GM12878 (cell line): ENCODE data around the gene NDST3. TPM values are rescaled to one million over a fixed set of nuclear protein-coding genes. Genes with fewer than 3 reads are reported as not detected.

Source experiments
- ATAC-seq: fragments of 200-7000 bp; cut with Tn5 transposase; 3 replicates; pipeline ENCODE4 v1.9.1; 2020; ENCODE audit warnings: mild to moderate bottlenecking, moderate library complexity
- BruUV-seq: library from RNA; stranded (reverse); fragments of 400-500 nt; replicated peaks from 2 replicates; lab custom pipeline; 2021; lab: Mats Ljungman, UMichigan
- CTCF ChIA-PET: fragments of 300-600 bp; sonication (Branson Sonifier 250); formaldehyde crosslinking; extraction: SDS; loops from one replicate; lab custom pipeline; 2021; ENCODE audit warnings: inconsistent platforms; lab: Yijun Ruan, JAX
- POLR2A ChIA-PET: fragments of 350-600 bp; formaldehyde crosslinking; extraction: SDS; loops from one replicate; lab custom pipeline; 2021; ENCODE audit warnings: inconsistent platforms; lab: Charles Lee
- RAD21 ChIA-PET: fragments of 300-600 bp; sonication (Branson Sonifier 250); formaldehyde crosslinking; loops from one replicate; lab custom pipeline; 2023; ENCODE audit warnings: antibody characterized with exemption; ENCODE audit not compliant: unreplicated experiment; lab: Charles Lee
- SMC1A ChIA-PET: fragments of 300-600 bp; sonication (Branson Sonifier 250); formaldehyde crosslinking; loops from one replicate; lab custom pipeline; 2023; ENCODE audit not compliant: unreplicated experiment, uncharacterized antibody; lab: Charles Lee
- DNase-seq: peaks from one replicate; pipeline ENCODE4 v3.0.0-alpha.2; 2011; ENCODE audit warnings: low read depth, low spot score
- FAIRE-seq: peaks from 3 replicates; lab custom pipeline; 2011; peaks lifted over from hg19 to GRCh38; lab: Jason Lieb, UNC
- H2AFZ ChIP-seq: 2 replicates; pipeline ENCODE4 v1.6.0; 2011; ENCODE audit warnings: low read depth, low read length, control low read depth; ENCODE audit not compliant: control insufficient read depth
- H3K27ac ChIP-seq: 2 replicates; pipeline ENCODE4 v1.5.1; 2011; ENCODE audit warnings: control low read depth; ENCODE audit not compliant: control insufficient read depth, insufficient read depth
- H3K27me3 ChIP-seq, 2 experiments: replicated peaks in 1 of 2; 2 replicates each; pipeline versions ENCODE4 v1.6.0 to v1.6.1; 2011; ENCODE audit warnings: low read length in 1 of 2; ENCODE audit not compliant: control insufficient read depth in 2 of 2, insufficient read depth in 2 of 2
- H3K36me3 ChIP-seq, 2 experiments: 2 replicates each; pipeline ENCODE4 v1.5.1; 2011; ENCODE audit warnings: low read length in 1 of 2; ENCODE audit not compliant: control insufficient read depth in 2 of 2, insufficient read depth in 2 of 2
- H3K4me1 ChIP-seq: 2 replicates; pipeline ENCODE4 v1.6.1; 2011; ENCODE audit warnings: mild to moderate bottlenecking, low read length, moderate library complexity, mixed read lengths; ENCODE audit not compliant: control insufficient read depth, insufficient read depth
- H3K4me2 ChIP-seq: 2 replicates; pipeline ENCODE4 v1.6.0; 2011; ENCODE audit warnings: control low read depth; ENCODE audit not compliant: control insufficient read depth, insufficient read depth
- H3K4me3 ChIP-seq: fragments of 200-600 bp; sonication (generic); 2 replicates; pipeline ENCODE4 v1.5.1; 2016
- H3K79me2 ChIP-seq: 2 replicates; pipeline ENCODE4 v1.6.0; 2011; ENCODE audit warnings: low read length; ENCODE audit not compliant: control insufficient read depth, insufficient read depth
- H3K9ac ChIP-seq: 2 replicates; pipeline ENCODE4 v1.8.0; 2011; ENCODE audit warnings: low read length, control low read depth, mixed read lengths; ENCODE audit not compliant: control insufficient read depth, insufficient read depth
- H3K9me3 ChIP-seq: replicated peaks from 3 replicates; pipeline ENCODE4 v1.5.1; 2011; ENCODE audit warnings: mild to moderate bottlenecking, low read length; ENCODE audit not compliant: control insufficient read depth, insufficient read depth
- H4K20me1 ChIP-seq: 2 replicates; pipeline ENCODE4 v1.6.0; 2011; ENCODE audit not compliant: control insufficient read depth, insufficient read depth
- BCL11A ChIP-seq: IDR thresholded peaks from 2 replicates; pipeline ENCODE4 v1.6.1; 2011; ENCODE audit warnings: low read depth, low read length
- E2F4 ChIP-seq: IDR thresholded peaks from 2 replicates; pipeline ENCODE4 v1.6.1; 2012; ENCODE audit warnings: low read depth, low read length, improper control_type of control experiment
- ESRRA ChIP-seq: IDR thresholded peaks from 2 replicates; pipeline ENCODE4 v1.6.1; 2012; ENCODE audit warnings: mild to moderate bottlenecking, low read length, improper control_type of control experiment
- EZH2 ChIP-seq: IDR thresholded peaks from 2 replicates; pipeline ENCODE4 v1.6.1; 2012; ENCODE audit warnings: low read depth, mild to moderate bottlenecking, control low read depth, inconsistent platforms, low read length, borderline replicate concordance; ENCODE audit not compliant: control insufficient read depth
- FOXM1 ChIP-seq: IDR thresholded peaks from 2 replicates; pipeline ENCODE4 v1.6.1; 2012; ENCODE audit warnings: low read depth, mild to moderate bottlenecking, inconsistent platforms, low read length, moderate library complexity
- KDM1A ChIP-seq: fragments of 200-600 bp; sonication (generic); IDR thresholded peaks from 2 replicates; pipeline ENCODE4 v1.6.1; 2016; ENCODE audit warnings: borderline replicate concordance
- NFYB ChIP-seq: IDR thresholded peaks from 2 replicates; pipeline ENCODE4 v1.6.1; 2011; ENCODE audit warnings: low read depth, mild to moderate bottlenecking, low read length, improper control_type of control experiment, moderate library complexity; ENCODE audit not compliant: insufficient read depth
- NR2F1 ChIP-seq: fragments of 450-650 bp; conservative IDR thresholded peaks from 2 replicates; pipeline ENCODE4 v1.6.1; 2017; ENCODE audit warnings: mild to moderate bottlenecking
- SUPT20H ChIP-seq: IDR thresholded peaks from 2 replicates; pipeline ENCODE4 v1.6.1; 2011; ENCODE audit warnings: low read depth, mild to moderate bottlenecking, low read length, moderate library complexity, borderline replicate concordance; ENCODE audit not compliant: control insufficient read depth
- TARDBP ChIP-seq: IDR thresholded peaks from 2 replicates; pipeline ENCODE4 v1.6.1; 2016; ENCODE audit warnings: borderline replicate concordance
- TBL1XR1 ChIP-seq: IDR thresholded peaks from 2 replicates; pipeline ENCODE4 v1.6.1; 2012; ENCODE audit warnings: low read depth, low read length, improper control_type of control experiment
- ZBTB11 ChIP-seq: fragments of 450-650 bp; formaldehyde crosslinking; IDR thresholded peaks from 2 replicates; pipeline ENCODE4 v1.5.0; 2022; ENCODE audit warnings: mild to moderate bottlenecking, missing genetic modification characterization
- ZSCAN29 ChIP-seq: fragments of 450-650 bp; IDR thresholded peaks from 2 replicates; pipeline ENCODE4 v1.6.1; 2017; ENCODE audit warnings: mild to moderate bottlenecking, moderate library complexity
- WGBS: methylation state at CpG from one replicate; pipeline ENCODE4 v1.1.6; 2016; ENCODE audit warnings: low lambda C conversion rate; ENCODE audit not compliant: insufficient replicate concordance, insufficient coverage; ENCODE audit errors: missing lambda C conversion rate; 5-methylcytosine and 5-hydroxymethylcytosine counted together
- in situ Hi-C: fragments of 300-500 bp; cut with MboI; formaldehyde crosslinking; loops from 9 replicates; pipeline ENCODE4 v1.14.3; 2018; ENCODE audit warnings: mixed read lengths
- intact Hi-C: fragments of 100-400 bp; cut with micrococcal nuclease; formaldehyde crosslinking; loops from one replicate; pipeline ENCODE4 v1.14.2; 2022; ENCODE audit not compliant: unreplicated experiment
- polyA plus RNA-seq, 11 experiments: library from polyadenylated mRNA; depleted of rRNA in 4 of 11; unstranded in 6 of 11; stranded (reverse) in 5 of 11; fragments of >200 nt; fragmentation: Nextera tagmentation in 4 of 11; fragmentation: Illumina TruSeq in 1 of 11; extraction: Ambion mirVana in 4 of 11; extraction: Trizol in 1 of 11; gene quantifications; 1 replicate in 1 of 11; 2 replicates in 10 of 11; pipeline versions ENCODE4 v1.2.1 to v1.2.3, GENCODE V29; 2011 to 2016; ENCODE audit warnings: inconsistent platforms in 2 of 11, missing spikeins in 2 of 11, low read depth in 1 of 11
- total RNA-seq, 4 experiments: library from RNA; depleted of rRNA in 3 of 4; stranded (reverse); fragments of >200 nt in 3 of 4; fragmentation: Illumina TruSeq in 1 of 4; extraction: Trizol in 1 of 4; gene quantifications; 2 replicates each; pipeline versions ENCODE4 v1.2.1 to v1.2.3, GENCODE V29; 2013 to 2021
- TF ChIP-seq, protein P1 (sequence below): fragments of 450-650 bp; IDR thresholded peaks from 2 replicates; pipeline ENCODE4 v1.6.1; 2016; ENCODE audit warnings: mild to moderate bottlenecking
- TF ChIP-seq, protein P2 (sequence below): fragments of 150-350 bp; IDR thresholded peaks from 2 replicates; pipeline ENCODE4 v1.6.1; 2016; ENCODE audit warnings: low read depth, low read length

The NDST3 gene
- total and polyA plus RNA-seq, 10 of the 15 experiments (the other 5 are each of a cell fraction or from before 2014, with no cell fraction given): 0.03 TPM; not detected in 8

DNA sequence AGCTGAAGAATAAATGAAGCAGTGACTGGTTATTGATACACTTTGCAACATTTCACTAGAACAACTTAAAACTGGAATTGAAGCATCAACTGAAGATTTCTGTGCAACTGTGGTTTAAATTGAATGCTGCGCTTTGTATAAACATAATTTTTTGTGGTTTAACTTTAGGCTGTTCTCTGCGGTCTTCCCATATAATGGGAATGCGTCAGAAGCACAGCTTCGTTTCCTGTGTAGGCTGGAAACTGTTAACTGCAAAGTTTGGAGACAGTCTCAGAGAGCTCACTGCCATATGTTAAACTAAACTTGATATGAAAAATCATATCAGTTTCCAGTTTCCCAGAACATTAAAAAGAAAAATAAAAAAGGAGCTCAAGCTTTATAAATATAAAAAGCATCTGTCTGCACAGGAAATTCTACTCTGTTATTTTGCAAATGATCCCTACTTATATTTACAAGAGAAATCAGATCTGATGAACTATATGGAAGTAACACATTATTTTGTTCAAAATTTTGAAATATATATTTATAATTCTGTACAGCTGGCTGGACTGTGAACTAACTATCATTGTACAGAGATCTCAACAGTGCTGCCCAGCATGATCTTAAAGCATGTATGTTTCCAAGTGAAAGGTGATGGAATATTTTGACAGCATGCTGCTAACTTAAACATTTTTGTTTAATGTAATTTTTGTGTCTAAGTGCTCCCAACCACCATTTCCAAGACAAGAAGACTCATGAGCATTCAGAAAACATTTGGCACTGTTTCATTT is 139.9 kb downstream of the NDST3 start:
- H3K79me2 ChIP-seq: no peaks in the 10 kb centered on the region
- H3K4me2 ChIP-seq: no peak overlapping the region
- CTCF ChIA-PET: no interaction called here
- H3K9ac ChIP-seq: no peak overlapping the region
- no peaks in the 10 kb centered on the region for H3K4me1 ChIP-seq
- H3K9me3 ChIP-seq: no peaks in the 10 kb centered on the region
- ATAC-seq (no peak), DNase-seq (no peak), FAIRE-seq (no peak)
- no peaks in the 10 kb centered on the region for H3K27me3 ChIP-seq
- H2AFZ ChIP-seq: no peak overlapping the region
- no peak overlapping the region for H3K4me3 ChIP-seq
- POLR2A ChIA-PET: no interaction called here
- RAD21 ChIA-PET: no interaction called here
- SMC1A ChIA-PET: no interaction called here
- H3K27ac ChIP-seq: no peak overlapping the region
- H4K20me1 ChIP-seq: no peaks in the 10 kb centered on the region
- WGBS: 0% methylated on average over 4 of the region's 4 CpGs
- in situ Hi-C loops: no loop called here
- intact Hi-C loops: no loop called here
- no TSS peak for BruUV-seq
- no peaks in the 10 kb centered on the region for H3K36me3 ChIP-seq
- TF ChIP-seq EZH2 (no peak), ZSCAN29 (no peak), FOXM1 (no peak), NFYB (no peak), TARDBP (no peak), TBL1XR1 (no peak), SUPT20H (no peak), BCL11A (no peak), KDM1A (no peak), E2F4 (no peak), ESRRA (no peak), ZBTB11 (CRISPR knock-in tag) (no peak), NR2F1 (no peak)
- TF ChIP-seq, protein P1, sequence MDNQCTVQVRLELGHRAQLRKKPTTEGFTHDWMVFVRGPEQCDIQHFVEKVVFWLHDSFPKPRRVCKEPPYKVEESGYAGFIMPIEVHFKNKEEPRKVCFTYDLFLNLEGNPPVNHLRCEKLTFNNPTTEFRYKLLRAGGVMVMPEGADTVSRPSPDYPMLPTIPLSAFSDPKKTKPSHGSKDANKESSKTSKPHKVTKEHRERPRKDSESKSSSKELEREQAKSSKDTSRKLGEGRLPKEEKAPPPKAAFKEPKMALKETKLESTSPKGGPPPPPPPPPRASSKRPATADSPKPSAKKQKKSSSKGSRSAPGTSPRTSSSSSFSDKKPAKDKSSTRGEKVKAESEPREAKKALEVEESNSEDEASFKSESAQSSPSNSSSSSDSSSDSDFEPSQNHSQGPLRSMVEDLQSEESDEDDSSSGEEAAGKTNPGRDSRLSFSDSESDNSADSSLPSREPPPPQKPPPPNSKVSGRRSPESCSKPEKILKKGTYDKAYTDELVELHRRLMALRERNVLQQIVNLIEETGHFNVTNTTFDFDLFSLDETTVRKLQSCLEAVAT: no peak
- TF ChIP-seq, protein P2, sequence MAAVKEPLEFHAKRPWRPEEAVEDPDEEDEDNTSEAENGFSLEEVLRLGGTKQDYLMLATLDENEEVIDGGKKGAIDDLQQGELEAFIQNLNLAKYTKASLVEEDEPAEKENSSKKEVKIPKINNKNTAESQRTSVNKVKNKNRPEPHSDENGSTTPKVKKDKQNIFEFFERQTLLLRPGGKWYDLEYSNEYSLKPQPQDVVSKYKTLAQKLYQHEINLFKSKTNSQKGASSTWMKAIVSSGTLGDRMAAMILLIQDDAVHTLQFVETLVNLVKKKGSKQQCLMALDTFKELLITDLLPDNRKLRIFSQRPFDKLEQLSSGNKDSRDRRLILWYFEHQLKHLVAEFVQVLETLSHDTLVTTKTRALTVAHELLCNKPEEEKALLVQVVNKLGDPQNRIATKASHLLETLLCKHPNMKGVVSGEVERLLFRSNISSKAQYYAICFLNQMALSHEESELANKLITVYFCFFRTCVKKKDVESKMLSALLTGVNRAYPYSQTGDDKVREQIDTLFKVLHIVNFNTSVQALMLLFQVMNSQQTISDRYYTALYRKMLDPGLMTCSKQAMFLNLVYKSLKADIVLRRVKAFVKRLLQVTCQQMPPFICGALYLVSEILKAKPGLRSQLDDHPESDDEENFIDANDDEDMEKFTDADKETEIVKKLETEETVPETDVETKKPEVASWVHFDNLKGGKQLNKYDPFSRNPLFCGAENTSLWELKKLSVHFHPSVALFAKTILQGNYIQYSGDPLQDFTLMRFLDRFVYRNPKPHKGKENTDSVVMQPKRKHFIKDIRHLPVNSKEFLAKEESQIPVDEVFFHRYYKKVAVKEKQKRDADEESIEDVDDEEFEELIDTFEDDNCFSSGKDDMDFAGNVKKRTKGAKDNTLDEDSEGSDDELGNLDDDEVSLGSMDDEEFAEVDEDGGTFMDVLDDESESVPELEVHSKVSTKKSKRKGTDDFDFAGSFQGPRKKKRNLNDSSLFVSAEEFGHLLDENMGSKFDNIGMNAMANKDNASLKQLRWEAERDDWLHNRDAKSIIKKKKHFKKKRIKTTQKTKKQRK: no peak
